HCT116 (cell line): ENCODE results near the gene WDR38. TPM values are rescaled to one million over a fixed set of nuclear protein-coding genes. Genes with fewer than 3 reads are reported as not detected.

Experiments
- ATAC-seq: fragments of 200-7000 bp; cut with Tn5 transposase; 2 replicates; pipeline ENCODE4 v1.9.1; 2020; ENCODE audit warnings: mild to moderate bottlenecking, moderate library complexity
- BruUV-seq: library from RNA; stranded (reverse); fragments of 400-500 nt; replicated peaks from 2 replicates; lab custom pipeline; 2021; lab: Mats Ljungman, UMichigan
- CTCF ChIA-PET: fragments of 300-600 bp; sonication (Branson Sonifier 250); formaldehyde crosslinking; loops from one replicate; lab custom pipeline; 2021; ENCODE audit warnings: antibody characterized with exemption; lab: Charles Lee
- POLR2A ChIA-PET: fragments of 300-600, 350-600 bp; sonication (Branson Sonifier 250); formaldehyde crosslinking; loops from one replicate; lab custom pipeline; 2021; ENCODE audit warnings: antibody characterized with exemption; lab: Charles Lee
- RAD21 ChIA-PET, 2 experiments: fragments of 300-600 bp; sonication (Branson Sonifier 250); formaldehyde crosslinking; loops; one replicate each; lab custom pipeline; 2023; ENCODE audit warnings: low total read pairs in 2 of 2; ENCODE audit not compliant: uncharacterized antibody in 2 of 2, unreplicated experiment in 2 of 2, low non-redundant PET in 1 of 2; lab: Charles Lee
- DNase-seq: peaks from one replicate; pipeline ENCODE4 v3.0.0-alpha.2; 2010; ENCODE audit warnings: low read depth, low spot score
- H2AFZ ChIP-seq: fragments of 200-600 bp; shearing (Covaris generic), sonication (generic); 2 replicates; pipeline ENCODE4 v1.6.1; 2017; ENCODE audit warnings: low read depth, mixed run types, mixed read lengths, antibody characterized with exemption, low read length; ENCODE audit not compliant: poor library complexity, severe bottlenecking
- H3K27ac ChIP-seq: 2 replicates; pipeline ENCODE4 v1.5.1; 2012; ENCODE audit warnings: low read depth, low read length
- H3K27me3 ChIP-seq: fragments of 200-600 bp; sonication (generic); 2 replicates; pipeline ENCODE4 v1.6.1; 2016; ENCODE audit warnings: mixed run types, low read length, mixed read lengths; ENCODE audit not compliant: insufficient read depth
- H3K36me3 ChIP-seq, 2 experiments: fragments of 200-500 bp in 1 of 2; fragments of 200-600 bp in 1 of 2; sonication (Bioruptor generic) in 1 of 2; sonication (generic) in 1 of 2; 2 replicates each; pipeline versions ENCODE4 v1.5.1 to v1.6.1; 2014 to 2016; ENCODE audit warnings: low read length in 2 of 2, inconsistent platforms in 1 of 2, mixed read lengths in 1 of 2, mixed run types in 1 of 2; ENCODE audit not compliant: insufficient read depth in 2 of 2, control insufficient read depth in 1 of 2
- H3K4me1 ChIP-seq, 2 experiments: fragments of 200-600 bp in 1 of 2; sonication (generic) in 1 of 2; 2 replicates each; pipeline versions ENCODE4 v1.5.1 to v1.6.1; 2012 to 2017; ENCODE audit warnings: low read length in 2 of 2, inconsistent platforms in 1 of 2, mild to moderate bottlenecking in 1 of 2, mixed read lengths in 1 of 2, mixed run types in 1 of 2, moderate library complexity in 1 of 2; ENCODE audit not compliant: insufficient read depth in 2 of 2, control insufficient read depth in 1 of 2
- H3K4me2 ChIP-seq: fragments of 200-600 bp; sonication (generic); 2 replicates; pipeline ENCODE4 v1.6.1; 2017; ENCODE audit warnings: mixed run types, low read length, mixed read lengths
- H3K4me3 ChIP-seq, 2 experiments: fragments of 200-600 bp in 1 of 2; sonication (generic) in 1 of 2; replicated peaks in 1 of 2; 2 replicates each; pipeline ENCODE4 v1.5.1; 2011 to 2016; ENCODE audit warnings: low read length in 2 of 2, control low read depth in 1 of 2, low read depth in 1 of 2, mild to moderate bottlenecking in 1 of 2, mixed read lengths in 1 of 2, mixed run types in 1 of 2
- H3K79me2 ChIP-seq: fragments of 200-600 bp; sonication (generic); 2 replicates; pipeline ENCODE4 v1.6.1; 2017; ENCODE audit warnings: mild to moderate bottlenecking, mixed run types, low read length, moderate library complexity, mixed read lengths; ENCODE audit not compliant: insufficient read depth
- H3K9ac ChIP-seq: fragments of 200-600 bp; sonication (generic); 2 replicates; pipeline ENCODE4 v1.6.1; 2016; ENCODE audit warnings: low read length, mixed read lengths
- H3K9me2 ChIP-seq: fragments of 200-600 bp; sonication (generic), shearing (Covaris generic); 2 replicates; pipeline ENCODE4 v1.6.1; 2017; ENCODE audit warnings: mixed run types, mild to moderate bottlenecking, moderate library complexity; ENCODE audit not compliant: insufficient read depth
- H3K9me3 ChIP-seq, 2 experiments: fragments of 200-500 bp in 1 of 2; fragments of 200-600 bp in 1 of 2; sonication (Bioruptor generic) in 1 of 2; sonication (generic) in 1 of 2; 2 replicates each; pipeline ENCODE4 v1.6.1; 2014 to 2017; ENCODE audit warnings: low read length in 2 of 2, mixed read lengths in 2 of 2, inconsistent platforms in 1 of 2, low read depth in 1 of 2, mild to moderate bottlenecking in 1 of 2, mixed run types in 1 of 2, moderate library complexity in 1 of 2; ENCODE audit not compliant: control insufficient read depth in 1 of 2, insufficient read depth in 1 of 2
- H4K20me1 ChIP-seq: fragments of 200-600 bp; sonication (generic), shearing (Covaris generic); 2 replicates; pipeline ENCODE4 v1.6.1; 2017; ENCODE audit warnings: mixed run types, mild to moderate bottlenecking, moderate library complexity; ENCODE audit not compliant: insufficient read depth
- ATF3 ChIP-seq: IDR thresholded peaks from 2 replicates; pipeline ENCODE4 v1.6.1; 2012
- CBX3 ChIP-seq: IDR thresholded peaks from 2 replicates; pipeline ENCODE4 v1.6.1; 2012; ENCODE audit warnings: low read depth
- CEBPB ChIP-seq: IDR thresholded peaks from 2 replicates; pipeline ENCODE4 v1.6.1; 2012; ENCODE audit warnings: low read depth
- CTCF ChIP-seq, 3 experiments: fragments of 200-600 bp in 1 of 3; sonication (generic) in 1 of 3; IDR thresholded peaks in 2 of 3; conservative IDR thresholded peaks in 1 of 3; 2 replicates each; pipeline ENCODE4 v1.5.1; 2012 to 2017; ENCODE audit warnings: low read depth in 2 of 3, low read length in 2 of 3, antibody characterized with exemption in 1 of 3, borderline replicate concordance in 1 of 3, control low read depth in 1 of 3, mild to moderate bottlenecking in 1 of 3, mixed read lengths in 1 of 3, mixed run types in 1 of 3, moderate library complexity in 1 of 3; ENCODE audit not compliant: insufficient read depth in 1 of 3
- EZH2phosphoT487 ChIP-seq: fragments of 200-600 bp; IDR thresholded peaks from 2 replicates; pipeline ENCODE4 v1.6.1; 2018; ENCODE audit warnings: antibody characterized with exemption, borderline replicate concordance
- FOSL1 ChIP-seq: IDR thresholded peaks from 2 replicates; pipeline ENCODE4 v1.6.1; 2012; ENCODE audit warnings: low read depth
- JUND ChIP-seq: IDR thresholded peaks from 2 replicates; pipeline ENCODE4 v1.6.1; 2012
- POLR2A ChIP-seq: IDR thresholded peaks from 2 replicates; pipeline ENCODE4 v1.7.0; 2011; ENCODE audit warnings: borderline replicate concordance; ENCODE audit not compliant: insufficient read depth, insufficient read length; ENCODE audit errors: extremely low read depth
- POLR2AphosphoS5 ChIP-seq: IDR thresholded peaks from 2 replicates; pipeline ENCODE4 v1.6.1; 2011; ENCODE audit warnings: mild to moderate bottlenecking, low read depth, low read length, moderate library complexity
- RAD21 ChIP-seq: IDR thresholded peaks from 2 replicates; pipeline ENCODE4 v1.6.1; 2012; ENCODE audit warnings: low read depth, mild to moderate bottlenecking
- TCF7L2 ChIP-seq: IDR thresholded peaks from 2 replicates; pipeline ENCODE4 v1.7.0; 2011; ENCODE audit warnings: borderline replicate concordance, inconsistent platforms; ENCODE audit not compliant: insufficient read depth, insufficient read length; ENCODE audit errors: extremely low read depth
- ZBTB33 ChIP-seq: IDR thresholded peaks from 2 replicates; pipeline ENCODE4 v1.6.1; 2011; ENCODE audit warnings: mild to moderate bottlenecking, low read length, moderate library complexity; ENCODE audit not compliant: insufficient replicate concordance; ENCODE audit errors: extremely low read depth
- ZFX ChIP-seq: fragments of 450-650 bp; IDR thresholded peaks from 2 replicates; pipeline ENCODE4 v1.6.1; 2017
- ZNF274 ChIP-seq: fragments of 200-500 bp; sonication (Bioruptor generic); IDR thresholded peaks from 2 replicates; pipeline ENCODE4 v1.6.1; 2014; ENCODE audit warnings: mild to moderate bottlenecking, low read depth, low read length, inconsistent platforms
- intact Hi-C: fragments of 100-400 bp; cut with micrococcal nuclease; formaldehyde crosslinking; loops from 2 replicates; pipeline ENCODE4 v1.10.0; 2022
- total RNA-seq: library from RNA; stranded (reverse); gene quantifications from one replicate; pipeline ENCODE4 v1.2.1, GENCODE V29; 2021; ENCODE audit not compliant: unreplicated experiment

Gene WDR38
- total RNA-seq, 1 experiment from 2014 or later, result not detected

- intact Hi-C loops, result no loop called here
- H4K20me1 ChIP-seq, result peaks cover 49% of the 10 kb centered on the region
- POLR2A ChIA-PET, result interaction anchor here (1.7 to 2.6 kb wide), 3 partner anchors 8 to 90 kb away, joined by 4 to 11 read pairs (median 7); partner anchors contain the start of genes NR6A1 and WDR38
Observed at GRCh38 chr9:124860582-124861341, 7.5 kb downstream of the WDR38 start.

More at GRCh38 chr9:124860582-124861341, 7.5 kb downstream of the WDR38 start:
- no peaks in the 10 kb centered on the region for H3K27me3 ChIP-seq
- peaks cover 33 to 46% of the 10 kb centered on the region in 2 experiments for H3K36me3 ChIP-seq
- H3K4me3 ChIP-seq, result peak overlapping the region; percentile 89 to 100
- no peak for DNase-seq
- peaks cover 19 to 57% of the 10 kb centered on the region in 2 experiments for H3K4me1 ChIP-seq
- no peaks in the 10 kb centered on the region for H3K9me2 ChIP-seq
- H3K9me3 ChIP-seq, result no peaks in the 10 kb centered on the region
- BruUV-seq, result no TSS peak
- H3K79me2 ChIP-seq, result peaks cover 43% of the 10 kb centered on the region
- no peak for TF ChIP-seq POLR2A
- TF ChIP-seq ATF3, result no peak
- no peak for TF ChIP-seq ZBTB33
- TF ChIP-seq RAD21, result no peak
- TF ChIP-seq ZNF274, result no peak
- TF ChIP-seq CBX3, result no peak
- TF ChIP-seq ZFX, result no peak
- TF ChIP-seq TCF7L2, result no peak
- no peak for TF ChIP-seq EZH2phosphoT487
- no peak for TF ChIP-seq CTCF (IDR thresholded peaks at IDR 0.05 in 2 of 3, conservative IDR thresholded peaks at IDR 0.05 in 1 of 3; ENCODE audit: borderline replicate concordance in 1 of 3, insufficient read depth in 1 of 3, low read depth in 2 of 3, low read length in 2 of 3)
- no peak for TF ChIP-seq CEBPB
- TF ChIP-seq POLR2AphosphoS5, result no peak; the same call in 1 of the 2 replicates
- no peak for TF ChIP-seq FOSL1
- TF ChIP-seq JUND, result no peak
- H2AFZ ChIP-seq, result no peak overlapping the region
- CTCF ChIA-PET, result interaction anchor here (2.3 kb wide), 1 partner anchor 8 kb away, joined by 25 read pairs; the partner anchor contains the start of gene WDR38
- peak overlapping the region; percentile 96 for H3K4me2 ChIP-seq
- RAD21 ChIA-PET, result no interaction called here
- H3K27ac ChIP-seq, result peak overlapping the region; percentile 96
- no peak for ATAC-seq
- peak overlapping the region; percentile 92 for H3K9ac ChIP-seq
